Stimulated activated naive B cell treated with anti-CD40 and anti-IgM and Interleukin-4, amounts not matched to agents 10 μg/mL and 1 μg/mL and 100 μg/mL, for 72 hours (primary cell): ENCODE results near the gene TMEM107.

ENCODE experiments used
- ATAC-seq, 2 donors: fragments of 150-1000 bp; cut with Tn5 transposase; replicated peaks; 2 replicates each; pipeline ENCODE4 v1.10.0; 2021; ENCODE audit warnings: moderate library complexity in 1 of 2
- DNase-seq: peaks from one replicate; pipeline ENCODE4 v3.0.0; 2021
- H3K27ac Mint-ChIP-seq: one replicate; pipeline ENCODE4 v1.8.0; 2022; ENCODE audit warnings: mild to moderate bottlenecking, mixed read lengths
- H3K27me3 Mint-ChIP-seq, 2 donors: one replicate each; pipeline ENCODE4 v1.8.0; 2022; ENCODE audit warnings: mixed read lengths in 2 of 2
- H3K36me3 Mint-ChIP-seq, 2 donors: one replicate each; pipeline ENCODE4 v1.8.0; 2022; ENCODE audit warnings: mixed read lengths in 2 of 2, mild to moderate bottlenecking in 1 of 2
- H3K4me1 Mint-ChIP-seq, 2 donors: one replicate each; pipeline ENCODE4 v1.8.0; 2022; ENCODE audit warnings: mixed read lengths in 2 of 2, mild to moderate bottlenecking in 1 of 2
- H3K4me3 Mint-ChIP-seq, 2 donors: one replicate each; pipeline ENCODE4 v1.8.0; 2022; ENCODE audit warnings: mild to moderate bottlenecking in 2 of 2, mixed read lengths in 2 of 2, moderate library complexity in 1 of 2
- H3K9me3 Mint-ChIP-seq, 2 donors: one replicate each; pipeline ENCODE4 v1.8.0; 2022; ENCODE audit warnings: mixed read lengths in 2 of 2, mild to moderate bottlenecking in 1 of 2

Gene TMEM107

DNA sequence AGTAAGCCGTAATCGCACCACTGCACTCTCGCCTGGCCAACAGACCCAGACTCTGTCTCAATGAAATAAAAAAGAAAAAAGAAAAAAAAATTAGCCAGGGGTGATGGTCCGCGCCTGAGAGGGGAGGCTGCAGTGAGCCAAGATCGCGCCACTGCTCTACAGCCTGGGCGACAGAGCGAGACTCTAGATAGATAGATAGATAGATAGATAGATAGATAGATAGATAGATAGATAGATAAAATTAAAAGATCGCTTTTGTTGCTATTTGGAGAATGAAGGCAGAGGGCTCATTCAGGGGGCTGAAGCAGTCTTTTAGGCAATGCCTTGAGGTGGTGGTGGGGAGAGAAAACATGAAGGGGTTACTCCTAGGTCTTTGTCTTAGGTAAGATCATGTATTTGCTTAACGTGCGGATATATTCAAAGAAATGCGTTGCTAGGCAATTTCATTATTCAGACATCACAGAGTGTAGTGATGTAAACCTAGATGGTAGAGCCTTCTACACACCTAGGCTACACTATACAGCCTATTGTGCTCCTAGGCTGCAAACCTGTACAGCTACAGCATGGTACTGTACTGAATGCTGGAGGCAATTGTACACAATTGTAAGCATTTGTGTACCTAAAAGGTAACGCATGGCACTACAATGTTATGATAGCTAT is 47.9 kb downstream of the TMEM107 start:
- ATAC-seq (no peak), DNase-seq (no peak)
- peaks cover 7% of the 10 kb centered on the region in 2 donors for H3K36me3 Mint-ChIP-seq
- H3K4me1 Mint-ChIP-seq: peaks cover 32 to 43% of the 10 kb centered on the region in 2 donors
- peaks cover 34 to 52% of the 10 kb centered on the region in 2 donors for H3K27me3 Mint-ChIP-seq
- no peak overlapping the region for H3K27ac Mint-ChIP-seq
- no peaks in the 10 kb centered on the region for H3K9me3 Mint-ChIP-seq
- H3K4me3 Mint-ChIP-seq: no peak overlapping the region

DNA sequence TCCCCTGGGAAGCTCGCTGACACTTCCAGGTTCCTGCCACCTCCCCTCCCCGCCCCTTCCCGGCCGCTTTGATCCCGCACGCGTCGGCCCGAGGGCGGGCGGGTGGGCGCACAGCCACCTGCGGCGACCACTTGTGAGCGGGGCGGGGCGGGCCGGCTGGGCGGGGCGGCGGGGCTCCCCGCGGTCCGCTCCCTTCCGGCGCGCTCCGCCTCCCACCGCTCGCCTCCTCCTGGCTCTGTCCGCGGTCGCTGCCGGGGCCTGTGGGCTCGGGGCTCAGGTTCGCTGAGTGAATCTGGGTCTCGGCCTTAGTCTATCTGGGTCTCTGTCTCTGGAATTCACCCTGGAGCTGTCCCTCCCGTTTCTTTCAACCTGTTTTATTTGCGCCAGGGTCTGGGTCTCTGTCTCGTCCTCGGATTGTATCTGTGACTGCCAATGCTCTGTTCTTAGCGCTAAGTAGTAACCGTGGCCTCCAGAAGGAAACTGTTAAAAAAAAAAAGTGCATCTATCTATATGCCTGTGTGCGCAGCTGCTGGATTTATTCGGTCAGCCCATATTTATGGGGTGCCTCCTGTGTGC is 49.6 kb downstream of the TMEM107 start:
- ATAC-seq: peak; percentile 25 to 31

GRCh38 chr17:8125947-8126490 is 50.2 kb downstream of the TMEM107 start:
- DNase-seq: peak; percentile 22
- Mint-ChIP-seq H3K9me3 (no peaks in the 10 kb centered on the region), H3K36me3 (peaks cover 7 to 9% of the 10 kb centered on the region in 2 donors), H3K4me3 (peak overlapping the region; percentile 87 to 89), H3K27me3 (peaks cover 44 to 65% of the 10 kb centered on the region in 2 donors), H3K27ac (peak overlapping the region; percentile 100), H3K4me1 (peaks cover 42 to 56% of the 10 kb centered on the region in 2 donors)
- ATAC-seq: peak in 1 of 2 donors; percentile 3

More for the DNA sequence above, 49.6 kb downstream of the TMEM107 start:
- Mint-ChIP-seq H3K4me1 (peaks cover 40 to 53% of the 10 kb centered on the region in 2 donors), H3K9me3 (no peaks in the 10 kb centered on the region), H3K36me3 (peaks cover 7% of the 10 kb centered on the region in 2 donors), H3K4me3 (peak overlapping the region; percentile 87 to 94), H3K27ac (peak overlapping the region; percentile 92), H3K27me3 (peaks cover 42 to 62% of the 10 kb centered on the region in 2 donors)
- DNase-seq: peak; percentile 21

GRCh38 chr17:8125154-8125946 is 50.8 kb downstream of the TMEM107 start:
- peak overlapping the region; percentile 100 for H3K27ac Mint-ChIP-seq
- H3K27me3 Mint-ChIP-seq: peaks cover 50 to 70% of the 10 kb centered on the region in 2 donors
- no peaks in the 10 kb centered on the region for H3K9me3 Mint-ChIP-seq
- ATAC-seq: peak; percentile 40 to 51
- DNase-seq: peak; percentile 79
- H3K36me3 Mint-ChIP-seq: peaks cover 9 to 16% of the 10 kb centered on the region in 2 donors
- H3K4me1 Mint-ChIP-seq: peaks cover 49 to 63% of the 10 kb centered on the region in 2 donors
- H3K4me3 Mint-ChIP-seq: peak overlapping the region; percentile 87 to 89

DNA sequence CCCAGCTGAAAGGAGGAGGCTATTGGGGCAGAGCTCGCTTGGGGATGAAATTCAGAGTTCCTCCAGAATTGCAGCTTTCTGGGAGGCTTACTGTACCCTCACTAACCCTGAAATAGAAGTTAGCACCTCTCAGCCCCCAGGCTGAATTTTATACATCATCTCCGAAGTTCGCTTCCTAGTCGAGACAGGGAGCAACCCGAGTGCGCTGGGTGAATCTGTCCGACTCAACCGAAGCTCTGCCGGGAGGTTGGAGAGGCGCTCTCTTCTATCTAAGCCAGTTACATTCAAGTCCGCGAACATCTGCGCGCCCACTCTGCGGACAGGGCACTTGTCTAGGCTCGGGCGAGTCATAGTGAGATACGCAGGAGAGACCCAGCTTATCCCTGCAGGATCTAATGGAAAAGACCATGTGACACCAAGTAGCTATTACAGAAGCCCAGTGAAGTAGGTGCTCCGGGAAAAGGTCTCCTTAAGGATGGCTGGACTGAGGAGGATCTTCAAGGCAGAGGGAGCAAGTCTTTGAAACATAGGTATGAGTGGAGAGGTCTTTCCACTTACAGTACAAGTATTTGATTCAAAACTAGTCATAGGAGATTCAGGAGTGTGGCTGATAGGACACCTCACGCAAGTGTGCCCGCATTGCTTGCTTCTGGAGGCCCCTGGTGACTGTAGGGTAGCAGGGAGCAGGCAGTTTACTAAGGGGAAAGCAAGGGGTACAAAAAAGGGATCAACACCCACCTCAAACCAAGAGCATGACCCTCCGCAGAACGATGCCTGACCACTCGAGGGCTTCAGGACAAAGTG is 51.6 kb downstream of the TMEM107 start:
- no peaks in the 10 kb centered on the region for H3K9me3 Mint-ChIP-seq
- DNase-seq (no peak), ATAC-seq (no peak)
- peaks cover 48 to 65% of the 10 kb centered on the region in 2 donors for H3K27me3 Mint-ChIP-seq
- peak overlapping the region; percentile 87 to 89 for H3K4me3 Mint-ChIP-seq
- peaks cover 57 to 71% of the 10 kb centered on the region in 2 donors for H3K4me1 Mint-ChIP-seq
- peaks cover 9 to 21% of the 10 kb centered on the region in 2 donors for H3K36me3 Mint-ChIP-seq
- H3K27ac Mint-ChIP-seq: peak overlapping the region; percentile 100

DNA sequence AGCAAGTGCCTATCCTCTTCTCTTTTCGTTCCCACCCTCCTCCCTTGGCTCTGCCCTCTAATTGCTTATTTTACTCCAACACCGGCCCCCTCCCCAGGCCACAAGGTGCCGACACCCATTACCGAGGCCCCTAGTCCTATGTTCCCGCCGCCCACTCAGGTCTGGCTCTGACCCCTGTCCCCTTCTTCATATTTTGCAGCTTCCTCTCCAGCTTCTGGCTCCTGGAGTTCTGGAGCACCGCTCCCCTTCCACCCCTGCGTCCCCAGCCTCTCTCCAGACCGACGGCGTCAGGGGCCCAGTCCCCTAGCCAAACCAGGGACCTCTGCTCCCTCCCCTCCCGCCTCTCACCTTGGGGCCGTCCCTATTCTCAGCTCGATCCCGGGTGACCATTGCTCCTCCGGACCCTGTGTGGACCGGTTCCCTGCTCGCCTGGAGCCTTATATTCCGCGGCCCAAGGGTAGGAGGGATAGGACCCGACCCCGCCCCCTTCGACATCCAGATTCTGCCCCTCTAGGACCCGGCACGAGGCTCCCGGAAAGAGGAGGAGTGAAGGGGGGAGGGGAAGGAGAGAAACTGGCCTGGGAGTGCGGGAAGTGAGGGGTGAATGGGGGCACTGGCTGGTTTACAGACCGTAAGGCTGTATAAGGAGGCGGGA is 52.4 kb downstream of the TMEM107 start, which contains the start of gene HES7:
HES7 (minus strand) TSS at position 412 of the 655 bp plus-strand sequence; CDS start at position 390, 22 bp downstream.
- DNase-seq (no peak), ATAC-seq (no peak)
- Mint-ChIP-seq H3K4me1 (peaks cover 60 to 76% of the 10 kb centered on the region in 2 donors), H3K9me3 (no peaks in the 10 kb centered on the region), H3K4me3 (peak within 1 kb of the TSS; percentile 87 to 89), H3K36me3 (peaks cover 11 to 26% of the 10 kb centered on the region in 2 donors), H3K27me3 (peaks cover 46 to 61% of the 10 kb centered on the region in 2 donors), H3K27ac (peak within 1 kb of the TSS; percentile 100)

GRCh38 chr17:8122924-8123694 is 53.1 kb downstream of the TMEM107 start:
- peak overlapping the region; percentile 88 for H3K27ac Mint-ChIP-seq
- H3K36me3 Mint-ChIP-seq: peaks cover 12 to 27% of the 10 kb centered on the region in 2 donors
- H3K9me3 Mint-ChIP-seq: no peaks in the 10 kb centered on the region
- ATAC-seq (no peak), DNase-seq (peak; percentile 37)
- peak overlapping the region; percentile 87 to 89 for H3K4me3 Mint-ChIP-seq
- H3K27me3 Mint-ChIP-seq: peaks cover 48 to 68% of the 10 kb centered on the region in 2 donors
- peaks cover 66 to 83% of the 10 kb centered on the region in 2 donors for H3K4me1 Mint-ChIP-seq
